H9 (cell line): ENCODE data around the gene PRICKLE1. TPM values are rescaled to one million over a fixed set of nuclear protein-coding genes. Genes with fewer than 3 reads are reported as not detected.
A peak's percentile ranks its signal among the peaks of the same experiment; 100 is the strongest.

Experiments
- DNase-seq: peaks from one replicate; pipeline ENCODE4 v3.0.0-alpha.2; 2017
- H2AFZ ChIP-seq: one replicate; pipeline ENCODE4 v1.6.1; 2013; ENCODE audit warnings: mild to moderate bottlenecking, low read length, control low read depth, moderate library complexity
- H2AK5ac ChIP-seq: 2 replicates; pipeline ENCODE4 v1.6.1; 2013; ENCODE audit warnings: low read length, control low read depth, mixed read lengths; ENCODE audit not compliant: insufficient read length
- H2BK120ac ChIP-seq: one replicate; pipeline ENCODE4 v1.6.1; 2013; ENCODE audit warnings: low read depth, mild to moderate bottlenecking, low read length, control low read depth, inconsistent platforms; ENCODE audit not compliant: poor library complexity, severe bottlenecking
- H2BK12ac ChIP-seq: 2 replicates; pipeline ENCODE4 v1.6.1; 2013; ENCODE audit warnings: low read length, control low read depth, mixed read lengths, low read depth; ENCODE audit not compliant: insufficient read length
- H2BK15ac ChIP-seq: 2 replicates; pipeline ENCODE4 v1.6.1; 2013; ENCODE audit warnings: low read depth, low read length, control low read depth
- H2BK20ac ChIP-seq: one replicate; pipeline ENCODE4 v1.6.1; 2013; ENCODE audit warnings: low read depth, mild to moderate bottlenecking, low read length, control low read depth, inconsistent platforms; ENCODE audit not compliant: poor library complexity, severe bottlenecking
- H2BK5ac ChIP-seq: 2 replicates; pipeline ENCODE4 v1.6.1; 2013; ENCODE audit warnings: low read length, control low read depth, mixed read lengths; ENCODE audit not compliant: insufficient read length
- H3K14ac ChIP-seq: 2 replicates; pipeline ENCODE4 v1.6.1; 2013; ENCODE audit warnings: low read length, control low read depth; ENCODE audit not compliant: insufficient read depth
- H3K18ac ChIP-seq: 2 replicates; pipeline ENCODE4 v1.6.1; 2013; ENCODE audit warnings: low read depth, mild to moderate bottlenecking, mixed read lengths, low read length, control low read depth; ENCODE audit not compliant: insufficient read length
- H3K23ac ChIP-seq: 2 replicates; pipeline ENCODE4 v1.6.1; 2013; ENCODE audit warnings: low read length, control low read depth, mixed read lengths, low read depth; ENCODE audit not compliant: insufficient read length
- H3K23me2 ChIP-seq: 2 replicates; pipeline ENCODE4 v1.6.1; 2013; ENCODE audit warnings: low read depth, mild to moderate bottlenecking, mixed read lengths, low read length, control low read depth; ENCODE audit not compliant: insufficient read length, poor library complexity, severe bottlenecking
- H3K27ac ChIP-seq: 2 replicates; pipeline ENCODE4 v1.5.1; 2013; ENCODE audit warnings: low read length, control low read depth, mixed read lengths, low read depth; ENCODE audit not compliant: insufficient read length
- H3K27me3 ChIP-seq: 2 replicates; pipeline ENCODE4 v1.6.1; 2013; ENCODE audit warnings: low read length, control low read depth, inconsistent platforms; ENCODE audit not compliant: insufficient read depth
- H3K4ac ChIP-seq: 2 replicates; pipeline ENCODE4 v1.6.1; 2013; ENCODE audit warnings: low read depth, mild to moderate bottlenecking, control low read depth, inconsistent platforms, low read length, moderate library complexity
- H3K4me1 ChIP-seq: 2 replicates; pipeline ENCODE4 v1.6.1; 2013; ENCODE audit warnings: low read length, control low read depth, inconsistent platforms; ENCODE audit not compliant: insufficient read depth
- H3K4me2 ChIP-seq: 2 replicates; pipeline ENCODE4 v1.6.1; 2013; ENCODE audit warnings: low read length, control low read depth, mixed read lengths; ENCODE audit not compliant: insufficient read length, insufficient read depth
- H3K56ac ChIP-seq: 2 replicates; pipeline ENCODE4 v1.6.1; 2013; ENCODE audit warnings: low read depth, mild to moderate bottlenecking, mixed read lengths, low read length, control low read depth; ENCODE audit not compliant: insufficient read length
- H3K79me1 ChIP-seq: 2 replicates; pipeline ENCODE4 v1.6.1; 2013; ENCODE audit warnings: low read depth, mild to moderate bottlenecking, moderate library complexity, low read length, control low read depth, inconsistent platforms; ENCODE audit not compliant: insufficient read depth, poor library complexity, severe bottlenecking
- H3K79me2 ChIP-seq: 2 replicates; pipeline ENCODE4 v1.6.1; 2013; ENCODE audit warnings: low read length, control low read depth, inconsistent platforms; ENCODE audit not compliant: insufficient read depth
- H3K9ac ChIP-seq: 2 replicates; pipeline ENCODE4 v1.6.1; 2013; ENCODE audit warnings: low read length, control low read depth, mixed read lengths; ENCODE audit not compliant: insufficient read length; ENCODE audit errors: extremely low read depth
- H3K9me3 ChIP-seq: one replicate; pipeline ENCODE4 v1.6.1; 2013; ENCODE audit warnings: low read depth, low read length, inconsistent platforms; ENCODE audit not compliant: control insufficient read depth
- H3T11ph ChIP-seq: one replicate; pipeline ENCODE4 v1.6.1; 2013; ENCODE audit warnings: mild to moderate bottlenecking, low read length, control low read depth, inconsistent platforms
- H4K20me1 ChIP-seq: one replicate; pipeline ENCODE4 v1.6.1; 2013; ENCODE audit not compliant: control insufficient read depth, insufficient read length, insufficient read depth
- H4K5ac ChIP-seq: 2 replicates; pipeline ENCODE4 v1.6.1; 2013; ENCODE audit warnings: low read depth, mild to moderate bottlenecking, mixed read lengths, low read length, control low read depth; ENCODE audit not compliant: insufficient read length
- H4K8ac ChIP-seq: replicated peaks from 2 replicates; pipeline ENCODE4 v1.6.1; 2013; ENCODE audit warnings: low read length, control low read depth, mixed read lengths, low read depth; ENCODE audit not compliant: insufficient read length
- H4K91ac ChIP-seq: 2 replicates; pipeline ENCODE4 v1.6.1; 2013; ENCODE audit warnings: low read depth, mild to moderate bottlenecking, moderate library complexity, mixed read lengths, low read length, control low read depth; ENCODE audit not compliant: insufficient read length
- H3K27ac Mint-ChIP-seq, 3 experiments: 2 replicates in 2 of 3; 3 replicates in 1 of 3; pipeline ENCODE4 v1.8.0; 2020 to 2021; ENCODE audit warnings: mixed read lengths in 3 of 3, mild to moderate bottlenecking in 1 of 3, moderate library complexity in 1 of 3
- H3K27me3 Mint-ChIP-seq: 2 replicates; pipeline ENCODE4 v1.8.0; 2021; ENCODE audit warnings: low read depth, mild to moderate bottlenecking, moderate library complexity, mixed read lengths
- H3K36me3 Mint-ChIP-seq, 3 experiments: 2 replicates in 2 of 3; 3 replicates in 1 of 3; pipeline ENCODE4 v1.8.0; 2020 to 2021; ENCODE audit warnings: low read depth in 3 of 3, mixed read lengths in 3 of 3; ENCODE audit not compliant: insufficient read depth in 1 of 3
- H3K4me1 Mint-ChIP-seq, 2 experiments: 2 replicates each; pipeline ENCODE4 v1.8.0; 2020; ENCODE audit warnings: mixed read lengths in 2 of 2
- H3K4me3 Mint-ChIP-seq, 2 experiments: 2 replicates in 1 of 2; 3 replicates in 1 of 2; pipeline ENCODE4 v1.8.0; 2020 to 2021; ENCODE audit warnings: mild to moderate bottlenecking in 2 of 2, mixed read lengths in 2 of 2, moderate library complexity in 1 of 2
- H3K9me3 Mint-ChIP-seq, 2 experiments: 2 replicates in 1 of 2; 3 replicates in 1 of 2; pipeline ENCODE4 v1.8.0; 2020; ENCODE audit warnings: mild to moderate bottlenecking in 2 of 2, mixed read lengths in 2 of 2, moderate library complexity in 1 of 2
- WGBS: extraction: QIAGEN DNeasy Blood & Tissue Kit; methylation state at CpG from one replicate; pipeline ENCODE4 v1.1.7; 2013; ENCODE audit warnings: missing lambda C conversion rate, low lambda C conversion rate, mixed read lengths; ENCODE audit not compliant: insufficient read length; ENCODE audit errors: extremely low coverage; 5-methylcytosine and 5-hydroxymethylcytosine counted together
- total RNA-seq: library from RNA; stranded (reverse); gene quantifications from 2 replicates; pipeline ENCODE4 v1.2.1, GENCODE V29; 2021
- TF ChIP-seq, protein P1 (sequence below): fragments of 200-600 bp; sonication (generic); conservative IDR thresholded peaks from 3 replicates; pipeline ENCODE4 v1.8.0; 2021; ENCODE audit warnings: antibody characterized with exemption, mild to moderate bottlenecking

Gene PRICKLE1
- total RNA-seq, 1 experiment from 2014 or later: 20.5 TPM

DNA sequence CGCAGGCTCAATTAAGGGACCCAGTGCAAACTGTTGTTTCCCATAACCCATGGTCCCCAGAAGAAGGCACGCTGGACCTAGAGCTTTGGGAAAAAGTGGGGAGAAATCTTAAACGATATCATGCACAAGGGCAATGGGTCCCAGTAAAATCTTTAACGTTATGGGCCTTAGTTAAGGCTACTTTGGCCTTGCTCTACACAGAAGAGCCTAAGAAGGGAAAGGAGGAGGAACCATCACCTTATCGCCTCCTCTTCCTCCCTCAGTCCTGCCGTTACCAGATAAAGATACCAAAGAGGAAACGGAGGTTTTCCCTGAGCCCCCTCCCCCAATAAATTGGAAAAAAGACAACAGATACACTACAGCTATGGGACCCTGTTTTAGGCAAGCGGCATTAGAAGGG is 146.7 kb downstream of the PRICKLE1 start:
- TF ChIP-seq, protein P1, sequence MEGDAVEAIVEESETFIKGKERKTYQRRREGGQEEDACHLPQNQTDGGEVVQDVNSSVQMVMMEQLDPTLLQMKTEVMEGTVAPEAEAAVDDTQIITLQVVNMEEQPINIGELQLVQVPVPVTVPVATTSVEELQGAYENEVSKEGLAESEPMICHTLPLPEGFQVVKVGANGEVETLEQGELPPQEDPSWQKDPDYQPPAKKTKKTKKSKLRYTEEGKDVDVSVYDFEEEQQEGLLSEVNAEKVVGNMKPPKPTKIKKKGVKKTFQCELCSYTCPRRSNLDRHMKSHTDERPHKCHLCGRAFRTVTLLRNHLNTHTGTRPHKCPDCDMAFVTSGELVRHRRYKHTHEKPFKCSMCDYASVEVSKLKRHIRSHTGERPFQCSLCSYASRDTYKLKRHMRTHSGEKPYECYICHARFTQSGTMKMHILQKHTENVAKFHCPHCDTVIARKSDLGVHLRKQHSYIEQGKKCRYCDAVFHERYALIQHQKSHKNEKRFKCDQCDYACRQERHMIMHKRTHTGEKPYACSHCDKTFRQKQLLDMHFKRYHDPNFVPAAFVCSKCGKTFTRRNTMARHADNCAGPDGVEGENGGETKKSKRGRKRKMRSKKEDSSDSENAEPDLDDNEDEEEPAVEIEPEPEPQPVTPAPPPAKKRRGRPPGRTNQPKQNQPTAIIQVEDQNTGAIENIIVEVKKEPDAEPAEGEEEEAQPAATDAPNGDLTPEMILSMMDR: no peak
- H2BK120ac ChIP-seq: no peak overlapping the region
- no peak for DNase-seq
- peak overlapping the region; percentile 53 for H3K23ac ChIP-seq
- Mint-ChIP-seq H3K27me3 (no peaks in the 10 kb centered on the region), H3K9me3 (peaks cover 4 to 8% of the 10 kb centered on the region in 2 experiments; a peak in 4 of 5 replicates), H3K4me1 (peaks cover 43 to 44% of the 10 kb centered on the region in 2 experiments), H3K36me3 (peaks cover 32 to 48% (median 40%) of the 10 kb centered on the region in 3 experiments), H3K4me3 (no peak overlapping the region), H3K27ac (peak overlapping the region in 2 of 3 experiments; percentile 64 to 86; a peak in 2 of 7 replicates)
- H3K9ac ChIP-seq: no peak overlapping the region
- no peak overlapping the region for H3K56ac ChIP-seq
- no CpG with 5 or more reads among the region's 8 CpGs for WGBS
- H2AK5ac ChIP-seq: no peak overlapping the region
- H3K27me3 ChIP-seq: no peaks in the 10 kb centered on the region
- H3K4ac ChIP-seq: no peak overlapping the region
- H4K20me1 ChIP-seq: no peaks in the 10 kb centered on the region
- no peak overlapping the region for H3K4me2 ChIP-seq
- H2BK15ac ChIP-seq: no peak overlapping the region
- H4K8ac ChIP-seq: no peak overlapping the region
- no peak overlapping the region for H4K91ac ChIP-seq
- H2BK12ac ChIP-seq: no peak overlapping the region
- no peak overlapping the region for H3K18ac ChIP-seq
- no peak overlapping the region for H4K5ac ChIP-seq
- no peaks in the 10 kb centered on the region for H3K9me3 ChIP-seq
- H2BK20ac ChIP-seq: no peak overlapping the region
- no peaks in the 10 kb centered on the region for H3K79me1 ChIP-seq
- no peak overlapping the region for H3K27ac ChIP-seq
- no peak overlapping the region for H3T11ph ChIP-seq
- no peaks in the 10 kb centered on the region for H3K79me2 ChIP-seq
- no peak overlapping the region for H2BK5ac ChIP-seq
- H3K14ac ChIP-seq: no peak overlapping the region
- H2AFZ ChIP-seq: no peak overlapping the region
- H3K4me1 ChIP-seq: peaks cover 6% of the 10 kb centered on the region; the same call in 1 of the 2 replicates
- H3K23me2 ChIP-seq: no peaks in the 10 kb centered on the region
